Epithelial cell of proximal tubule (primary cell): ENCODE measurements around the gene MRPL38. TPM values are rescaled to one million over a fixed set of nuclear protein-coding genes. Genes with fewer than 3 reads are reported as not detected.
A peak's percentile ranks its signal among the peaks of the same experiment; 100 is the strongest.
"Not testable (repeated sequence)": the region's sequence is repeated elsewhere in the genome, so short reads cannot be mapped to it uniquely, and the experiment has no call there.

Experiments used
- DNase-seq: peaks from one replicate; pipeline ENCODE4 v3.0.0-alpha.2; 2011; ENCODE audit warnings: low read depth
- H3K4me3 ChIP-seq: 2 replicates; pipeline ENCODE4 v1.5.1; 2011; ENCODE audit warnings: low read depth, mild to moderate bottlenecking, low read length
- total RNA-seq: library from RNA; depleted of rRNA; stranded (reverse); fragments of >200 nt; gene quantifications from 2 replicates; pipeline ENCODE4 v1.2.3, GENCODE V29; 2015
- TF ChIP-seq, protein P1 (sequence below): conservative IDR thresholded peaks from 2 replicates; pipeline ENCODE4 v1.5.1; 2012; ENCODE audit warnings: low read depth, mild to moderate bottlenecking, low read length

The MRPL38 gene
- total RNA-seq, 1 donor from 2014 or later: 38.3 TPM

- peak within 1 kb of the TSS; percentile 85 for H3K4me3 ChIP-seq
- DNase-seq: peak; percentile 98
- TF ChIP-seq, protein P1, sequence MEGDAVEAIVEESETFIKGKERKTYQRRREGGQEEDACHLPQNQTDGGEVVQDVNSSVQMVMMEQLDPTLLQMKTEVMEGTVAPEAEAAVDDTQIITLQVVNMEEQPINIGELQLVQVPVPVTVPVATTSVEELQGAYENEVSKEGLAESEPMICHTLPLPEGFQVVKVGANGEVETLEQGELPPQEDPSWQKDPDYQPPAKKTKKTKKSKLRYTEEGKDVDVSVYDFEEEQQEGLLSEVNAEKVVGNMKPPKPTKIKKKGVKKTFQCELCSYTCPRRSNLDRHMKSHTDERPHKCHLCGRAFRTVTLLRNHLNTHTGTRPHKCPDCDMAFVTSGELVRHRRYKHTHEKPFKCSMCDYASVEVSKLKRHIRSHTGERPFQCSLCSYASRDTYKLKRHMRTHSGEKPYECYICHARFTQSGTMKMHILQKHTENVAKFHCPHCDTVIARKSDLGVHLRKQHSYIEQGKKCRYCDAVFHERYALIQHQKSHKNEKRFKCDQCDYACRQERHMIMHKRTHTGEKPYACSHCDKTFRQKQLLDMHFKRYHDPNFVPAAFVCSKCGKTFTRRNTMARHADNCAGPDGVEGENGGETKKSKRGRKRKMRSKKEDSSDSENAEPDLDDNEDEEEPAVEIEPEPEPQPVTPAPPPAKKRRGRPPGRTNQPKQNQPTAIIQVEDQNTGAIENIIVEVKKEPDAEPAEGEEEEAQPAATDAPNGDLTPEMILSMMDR: peak; percentile 13
These were observed 49.2 kb downstream of the MRPL38 start, which contains the start of gene WBP2 for GRCh38 chr17:75855310-75856061. TSS of gene WBP2 (minus strand) at chr17:75855335. CDS start at chr17:75855297, 38 bp downstream.

DNA sequence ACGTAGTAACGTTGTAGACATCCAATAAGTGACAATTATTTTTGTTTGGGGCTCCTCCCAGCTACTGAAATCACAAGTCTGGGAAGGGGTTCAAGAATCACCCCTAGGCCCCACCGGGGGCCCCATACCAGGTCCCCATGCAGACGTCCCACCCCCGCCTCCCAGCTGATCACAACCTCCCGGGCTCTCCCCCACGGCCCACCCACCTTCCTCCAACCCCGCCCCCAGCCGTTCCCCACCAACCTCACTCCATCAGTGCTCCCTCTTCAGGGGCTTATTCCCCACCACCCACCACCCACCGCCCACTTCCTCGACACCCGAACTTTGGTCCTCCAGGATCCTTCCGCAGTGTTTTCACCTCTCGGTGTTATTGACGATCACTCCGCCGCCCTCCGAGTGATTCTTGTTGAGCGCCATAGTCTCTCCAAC lies 49.8 kb downstream of the MRPL38 start:
- H3K4me3 ChIP-seq: peak overlapping the region; percentile 85
- TF ChIP-seq, protein P1: no peak
- DNase-seq: no peak

GRCh38 chr17:75854101-75854748 lies 50.5 kb downstream of the MRPL38 start:
- peak overlapping the region; percentile 85 for H3K4me3 ChIP-seq
- TF ChIP-seq, protein P1: no peak
- peak; percentile 67 for DNase-seq

DNA sequence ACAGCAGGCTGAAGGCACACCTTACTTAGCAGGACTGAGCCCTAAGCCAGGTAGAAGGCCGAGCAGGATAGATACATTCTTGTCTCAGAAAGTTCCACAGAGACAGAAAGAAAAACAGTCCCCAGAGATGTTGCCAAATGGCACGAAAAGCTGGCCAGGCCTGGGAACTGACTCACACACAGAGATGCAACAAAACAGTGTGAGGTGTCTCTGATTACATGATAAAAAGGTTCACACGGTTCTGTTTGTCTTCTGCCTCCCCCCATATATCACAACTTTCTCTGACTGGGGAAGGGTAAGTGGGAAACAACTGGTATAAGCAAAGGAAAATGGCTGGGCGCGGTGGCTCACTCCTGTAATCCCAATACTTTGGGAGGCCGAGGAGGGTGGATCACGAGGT lies 51.3 kb downstream of the MRPL38 start:
- no peak overlapping the region for H3K4me3 ChIP-seq
- no peak for DNase-seq
- TF ChIP-seq, protein P1: no peak

DNA sequence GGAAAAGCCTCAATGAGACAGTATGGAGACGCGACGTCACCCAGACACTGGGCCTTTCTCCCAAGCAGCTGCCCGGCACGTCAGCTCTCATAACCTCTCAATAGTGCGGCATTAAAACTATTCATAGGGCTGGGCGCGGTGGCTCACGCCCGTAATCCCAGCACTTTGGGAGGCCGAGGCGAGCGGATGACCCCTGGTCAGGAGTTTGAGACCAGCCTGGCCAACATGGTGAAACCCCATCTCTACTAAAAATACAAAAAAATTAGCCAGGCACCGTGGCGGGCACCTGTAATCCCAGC lies 53.0 kb downstream of the MRPL38 start:
- H3K4me3 ChIP-seq, DNase-seq: not testable (repeated sequence)

- TF ChIP-seq, protein P1: no peak
- DNase-seq: no peak
- no peak overlapping the region for H3K4me3 ChIP-seq
These were observed 53.6 kb downstream of the MRPL38 start for GRCh38 chr17:75850928-75851692.

DNA sequence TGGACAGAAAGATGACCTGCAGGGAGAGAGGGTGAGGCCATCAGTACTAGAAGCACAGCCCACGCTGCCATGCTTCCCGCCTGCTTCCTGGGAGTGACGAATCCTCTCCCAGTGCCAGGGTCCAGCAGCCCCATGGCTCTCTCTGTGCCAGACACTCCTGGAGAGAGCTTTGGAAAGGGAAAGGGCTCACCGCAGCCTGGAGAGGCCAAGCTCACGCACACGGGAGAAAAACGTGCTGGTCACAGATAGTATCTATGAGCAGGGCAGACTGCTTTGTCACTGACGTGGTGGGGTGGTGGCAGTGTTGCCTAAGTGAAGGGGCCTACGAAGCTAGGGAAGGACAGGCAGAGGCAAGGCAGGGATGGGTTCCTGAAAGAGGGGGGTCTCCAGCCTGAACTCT lies 55.0 kb downstream of the MRPL38 start:
- no peak for DNase-seq
- H3K4me3 ChIP-seq: no peak overlapping the region
- TF ChIP-seq, protein P1: no peak
